ENCODE results near the gene PER2.

Gene PER2

GRCh38 chr2:238271061-238271554 is 17.3 kb downstream of the PER2 start:
- no peak for TF ChIP-seq CTCF (IDR thresholded peaks at IDR 0.05; ENCODE audit: control insufficient read depth, extremely low read depth, insufficient read depth)
- no peak overlapping the region for H3K4me3 ChIP-seq (ENCODE audit: low read depth, low read length)
- DNase-seq (ENCODE audit: low read depth) = no peak

- no peak for DNase-seq (ENCODE audit: low read depth)
- H3K4me3 ChIP-seq (ENCODE audit: low read depth, low read length) = no peak overlapping the region
- TF ChIP-seq CTCF (IDR thresholded peaks at IDR 0.05; ENCODE audit: control insufficient read depth, extremely low read depth, insufficient read depth) = no peak
Observed at GRCh38 chr2:238270606-238271005, 17.8 kb downstream of the PER2 start.

GRCh38 chr2:238269741-238270140 is 18.7 kb downstream of the PER2 start:
- no peak overlapping the region for H3K4me3 ChIP-seq (ENCODE audit: low read depth, low read length)
- TF ChIP-seq CTCF (IDR thresholded peaks at IDR 0.05; ENCODE audit: control insufficient read depth, extremely low read depth, insufficient read depth) = no peak
- no peak for DNase-seq (ENCODE audit: low read depth)

- H3K4me3 ChIP-seq (ENCODE audit: low read depth, low read length) = no peak overlapping the region
- no peak for TF ChIP-seq CTCF (IDR thresholded peaks at IDR 0.05; ENCODE audit: control insufficient read depth, extremely low read depth, insufficient read depth)
- no peak for DNase-seq (ENCODE audit: low read depth)
Observed at GRCh38 chr2:238267884-238268680, 20.3 kb downstream of the PER2 start.

- H3K4me3 ChIP-seq (ENCODE audit: low read depth, low read length) = no peak overlapping the region
- no peak for DNase-seq (ENCODE audit: low read depth)
- TF ChIP-seq CTCF (IDR thresholded peaks at IDR 0.05; ENCODE audit: control insufficient read depth, extremely low read depth, insufficient read depth) = no peak
Observed at GRCh38 chr2:238267341-238267710, 21.1 kb downstream of the PER2 start.

GRCh38 chr2:238265605-238266004 is 22.8 kb downstream of the PER2 start:
- TF ChIP-seq CTCF (IDR thresholded peaks at IDR 0.05; ENCODE audit: control insufficient read depth, extremely low read depth, insufficient read depth) = no peak
- no peak overlapping the region for H3K4me3 ChIP-seq (ENCODE audit: low read depth, low read length)
- DNase-seq (ENCODE audit: low read depth) = no peak

GRCh38 chr2:238264072-238264460 is 24.3 kb downstream of the PER2 start:
- no peak for TF ChIP-seq CTCF (IDR thresholded peaks at IDR 0.05; ENCODE audit: control insufficient read depth, extremely low read depth, insufficient read depth)
- no peak for DNase-seq (ENCODE audit: low read depth)

More at GRCh38 chr2:238264072-238264460, 24.3 kb downstream of the PER2 start:
- no peak overlapping the region for H3K4me3 ChIP-seq (ENCODE audit: low read depth, low read length)

Data from LNCaP clone FGC (cell line).